OCI-LY7 (cell line): ENCODE results near the gene PNCK. TPM values are rescaled to one million over a fixed set of nuclear protein-coding genes. Genes with fewer than 3 reads are reported as not detected.

Experiments used
- BruUV-seq: library from RNA; stranded (reverse); fragments of 400-500 nt; replicated peaks from 2 replicates; lab custom pipeline; 2021; lab: Mats Ljungman, UMichigan
- CTCF ChIA-PET: fragments of 300-600 bp; sonication (Branson Sonifier 250); formaldehyde crosslinking; loops from one replicate; lab custom pipeline; 2022; ENCODE audit warnings: antibody characterized with exemption; ENCODE audit not compliant: unreplicated experiment; lab: Charles Lee
- POLR2A ChIA-PET: fragments of 300-600 bp; sonication (Branson Sonifier 250); formaldehyde crosslinking; loops from one replicate; lab custom pipeline; 2022; ENCODE audit warnings: antibody characterized with exemption; lab: Charles Lee
- DNase-seq: peaks from one replicate; pipeline ENCODE4 v3.0.0-alpha.2; 2015; ENCODE audit warnings: low spot score
- H2AFZ ChIP-seq: fragments of 200-600 bp; sonication (generic), shearing (Covaris generic); 2 replicates; pipeline ENCODE4 v1.6.1; 2014; ENCODE audit warnings: mild to moderate bottlenecking, antibody characterized with exemption, low read length, moderate library complexity
- H3K27ac ChIP-seq: fragments of 200-600 bp; sonication (generic); 2 replicates; pipeline ENCODE4 v1.5.1; 2014; ENCODE audit warnings: mixed run types, low read depth, mild to moderate bottlenecking, moderate library complexity, low read length, inconsistent platforms; ENCODE audit not compliant: poor library complexity, severe bottlenecking
- H3K36me3 ChIP-seq: fragments of 200-600 bp; sonication (generic); 2 replicates; pipeline ENCODE4 v1.6.1; 2014; ENCODE audit warnings: mild to moderate bottlenecking, antibody characterized with exemption, low read length, moderate library complexity, mixed read lengths; ENCODE audit not compliant: insufficient read depth
- H3K4me1 ChIP-seq: fragments of 200-600 bp; sonication (generic); 2 replicates; pipeline ENCODE4 v1.5.1; 2014; ENCODE audit warnings: mild to moderate bottlenecking, low read length; ENCODE audit not compliant: insufficient read depth, poor library complexity, severe bottlenecking
- H3K4me2 ChIP-seq: fragments of 200-600 bp; sonication (generic); 2 replicates; pipeline ENCODE4 v1.6.1; 2014; ENCODE audit warnings: mild to moderate bottlenecking, low read length
- H3K4me3 ChIP-seq: fragments of 200-600 bp; sonication (generic); 2 replicates; pipeline ENCODE4 v1.5.1; 2014; ENCODE audit warnings: mild to moderate bottlenecking, low read depth, low read length; ENCODE audit not compliant: poor library complexity, severe bottlenecking
- H3K79me2 ChIP-seq: fragments of 200-600 bp; sonication (generic); 2 replicates; pipeline ENCODE4 v1.6.1; 2016; ENCODE audit warnings: low read depth, mild to moderate bottlenecking, low read length, moderate library complexity, mixed read lengths; ENCODE audit not compliant: insufficient read depth
- H3K9me2 ChIP-seq: fragments of 200-600 bp; sonication (generic); 2 replicates; pipeline ENCODE4 v1.6.1; 2016; ENCODE audit warnings: mild to moderate bottlenecking, low read length, mixed read lengths; ENCODE audit not compliant: insufficient read depth
- H3K9me3 ChIP-seq: fragments of 200-600 bp; sonication (generic); 2 replicates; pipeline ENCODE4 v1.6.1; 2014; ENCODE audit warnings: mild to moderate bottlenecking, mixed run types, low read length, mixed read lengths
- H4K20me1 ChIP-seq: fragments of 200-600 bp; sonication (generic); 2 replicates; pipeline ENCODE4 v1.6.1; 2014; ENCODE audit warnings: mild to moderate bottlenecking, antibody characterized with exemption, low read length, moderate library complexity, mixed read lengths; ENCODE audit not compliant: insufficient read depth
- EZH2phosphoT487 ChIP-seq: fragments of 200-600 bp; sonication (generic); IDR thresholded peaks from 2 replicates; pipeline ENCODE4 v1.6.1; 2018; ENCODE audit warnings: low read depth, borderline replicate concordance, mild to moderate bottlenecking, mixed run types, antibody characterized with exemption, low read length, moderate library complexity, mixed read lengths
- intact Hi-C: fragments of 100-400 bp; cut with micrococcal nuclease; formaldehyde crosslinking; loops from one replicate; pipeline ENCODE4 v1.10.0; 2022; ENCODE audit not compliant: unreplicated experiment
- total RNA-seq, 2 experiments: library from RNA; depleted of rRNA in 1 of 2; stranded (reverse); fragments of >200 nt in 1 of 2; shearing (Covaris generic) in 1 of 2; gene quantifications; 2 replicates each; pipeline ENCODE4 v1.2.3, GENCODE V29; 2014 to 2022
- TF ChIP-seq, protein P1 (sequence below): fragments of 200-600 bp; sonication (generic); conservative IDR thresholded peaks from 2 replicates; pipeline ENCODE4 v1.5.1; 2014; ENCODE audit warnings: mild to moderate bottlenecking, antibody characterized with exemption, low read length, moderate library complexity, mixed read lengths

The PNCK gene
- total RNA-seq, 2 experiments from 2014 or later, result 0.19 TPM; not detected in 1

DNA sequence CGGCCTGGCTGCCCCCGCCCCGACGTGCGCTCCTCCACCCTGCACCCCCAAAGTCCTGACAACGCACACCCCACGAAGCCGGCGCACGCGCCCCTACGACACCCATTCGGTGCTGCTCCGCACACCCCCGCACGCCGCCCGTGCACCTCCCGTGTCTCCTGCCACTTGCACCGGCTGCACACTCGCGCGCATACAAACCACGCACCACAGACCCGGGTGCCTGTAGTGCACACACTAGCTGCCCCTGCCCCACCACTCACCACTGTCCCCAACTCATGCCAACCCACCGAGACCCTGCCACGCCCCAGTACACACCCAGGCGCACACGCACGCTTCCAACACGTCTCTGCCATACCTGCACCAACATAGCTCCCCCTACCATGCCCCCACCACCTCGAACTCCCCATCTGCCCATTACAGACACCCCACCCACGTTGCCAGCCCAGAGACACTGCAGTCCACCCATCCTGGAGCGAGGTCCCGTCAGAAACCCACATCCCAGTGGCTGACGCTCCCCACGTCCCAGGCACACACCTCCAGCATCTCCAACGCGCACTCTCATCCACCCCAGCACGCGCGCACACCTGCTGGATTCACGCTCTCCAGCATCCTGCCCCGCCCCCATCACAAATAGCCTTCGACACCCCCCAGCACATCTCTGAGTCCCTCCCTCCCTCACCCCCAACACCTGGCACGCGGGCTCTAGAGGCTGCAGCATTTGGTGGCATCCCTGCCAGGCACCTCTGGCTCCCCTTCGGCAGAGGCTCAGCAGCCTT, 30.8 kb downstream of the PNCK start:
- no peak overlapping the region for H3K4me2 ChIP-seq
- POLR2A ChIA-PET, result no interaction called here
- BruUV-seq, result no TSS peak
- no peaks in the 10 kb centered on the region for H3K36me3 ChIP-seq
- intact Hi-C loops, result no loop called here
- no peaks in the 10 kb centered on the region for H4K20me1 ChIP-seq
- no peaks in the 10 kb centered on the region for H3K9me2 ChIP-seq
- no peak for DNase-seq
- H3K27ac ChIP-seq, result no peak overlapping the region
- CTCF ChIA-PET, result no interaction called here
- no peaks in the 10 kb centered on the region for H3K9me3 ChIP-seq
- H2AFZ ChIP-seq, result no peak overlapping the region
- H3K79me2 ChIP-seq, result no peaks in the 10 kb centered on the region
- H3K4me1 ChIP-seq, result no peaks in the 10 kb centered on the region
- no peak overlapping the region for H3K4me3 ChIP-seq
- TF ChIP-seq, protein P1, sequence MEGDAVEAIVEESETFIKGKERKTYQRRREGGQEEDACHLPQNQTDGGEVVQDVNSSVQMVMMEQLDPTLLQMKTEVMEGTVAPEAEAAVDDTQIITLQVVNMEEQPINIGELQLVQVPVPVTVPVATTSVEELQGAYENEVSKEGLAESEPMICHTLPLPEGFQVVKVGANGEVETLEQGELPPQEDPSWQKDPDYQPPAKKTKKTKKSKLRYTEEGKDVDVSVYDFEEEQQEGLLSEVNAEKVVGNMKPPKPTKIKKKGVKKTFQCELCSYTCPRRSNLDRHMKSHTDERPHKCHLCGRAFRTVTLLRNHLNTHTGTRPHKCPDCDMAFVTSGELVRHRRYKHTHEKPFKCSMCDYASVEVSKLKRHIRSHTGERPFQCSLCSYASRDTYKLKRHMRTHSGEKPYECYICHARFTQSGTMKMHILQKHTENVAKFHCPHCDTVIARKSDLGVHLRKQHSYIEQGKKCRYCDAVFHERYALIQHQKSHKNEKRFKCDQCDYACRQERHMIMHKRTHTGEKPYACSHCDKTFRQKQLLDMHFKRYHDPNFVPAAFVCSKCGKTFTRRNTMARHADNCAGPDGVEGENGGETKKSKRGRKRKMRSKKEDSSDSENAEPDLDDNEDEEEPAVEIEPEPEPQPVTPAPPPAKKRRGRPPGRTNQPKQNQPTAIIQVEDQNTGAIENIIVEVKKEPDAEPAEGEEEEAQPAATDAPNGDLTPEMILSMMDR, result no peak
- no peak for TF ChIP-seq EZH2phosphoT487

DNA sequence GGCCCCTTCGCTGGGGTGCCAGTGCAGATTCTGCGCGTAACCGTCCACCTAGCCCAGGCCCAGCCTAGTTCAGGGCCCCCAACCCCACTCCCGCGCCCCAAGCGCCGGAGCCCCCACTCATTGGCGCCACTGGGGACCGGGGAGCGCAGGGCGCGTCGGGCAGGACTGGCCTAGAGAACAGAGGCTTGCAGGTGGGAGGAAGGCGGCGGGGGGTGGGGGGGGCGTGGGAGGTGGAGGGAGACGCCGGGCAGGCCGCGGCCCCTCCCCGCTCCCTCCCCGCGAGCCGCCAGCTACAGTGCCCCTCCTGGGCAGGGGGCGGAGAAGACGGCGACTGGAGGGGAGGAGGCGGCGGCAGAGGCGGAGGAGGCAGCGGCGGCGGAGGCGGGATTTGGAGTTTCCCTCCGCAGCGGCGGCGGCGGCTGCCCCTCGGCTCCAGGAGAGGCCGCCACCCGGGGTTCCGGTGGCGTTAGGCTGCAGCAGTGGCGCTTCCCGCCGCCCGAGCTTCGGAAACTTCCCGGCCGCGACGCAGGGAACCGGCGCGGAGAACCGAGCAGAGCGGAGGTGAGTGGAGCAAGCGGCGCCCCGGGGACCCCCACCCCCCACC, 31.5 kb downstream of the PNCK start:
- Histone ChIP-seq H3K4me3 (no peak overlapping the region), H3K27ac (no peak overlapping the region), H3K9me3 (no peaks in the 10 kb centered on the region), H2AFZ (no peak overlapping the region), H3K9me2 (no peaks in the 10 kb centered on the region), H3K4me1 (no peaks in the 10 kb centered on the region), H4K20me1 (no peaks in the 10 kb centered on the region), H3K4me2 (no peak overlapping the region), H3K79me2 (no peaks in the 10 kb centered on the region), H3K36me3 (no peaks in the 10 kb centered on the region)
- POLR2A ChIA-PET, result no interaction called here
- no peak for DNase-seq
- intact Hi-C loops, result no loop called here
- no TSS peak for BruUV-seq
- TF ChIP-seq, protein P1, result no peak
- no peak for TF ChIP-seq EZH2phosphoT487
- CTCF ChIA-PET, result no interaction called here

DNA sequence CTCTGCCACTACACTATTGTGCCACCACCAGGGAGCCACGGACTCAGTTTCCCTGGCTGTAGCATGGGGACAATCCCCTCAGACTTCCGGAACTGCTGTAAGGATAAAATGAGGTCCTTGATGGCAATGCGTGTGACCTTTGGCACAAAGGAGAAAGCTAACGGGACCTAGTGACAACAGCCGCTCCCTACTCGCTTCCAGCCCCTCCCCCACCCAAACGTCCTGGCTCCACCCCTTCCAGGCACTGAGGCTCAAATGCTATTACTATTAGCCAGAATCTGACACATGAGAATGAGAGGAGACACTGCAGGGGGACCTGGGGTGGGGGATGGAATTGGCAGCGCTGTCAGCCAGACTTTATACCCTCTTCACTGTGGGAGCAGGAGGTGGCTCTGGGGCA, 32.0 kb downstream of the PNCK start:
- intact Hi-C loops, result no loop called here
- no TSS peak for BruUV-seq
- POLR2A ChIA-PET, result no interaction called here
- Histone ChIP-seq H3K4me2 (no peak overlapping the region), H3K36me3 (no peaks in the 10 kb centered on the region), H3K79me2 (no peaks in the 10 kb centered on the region), H3K4me1 (no peaks in the 10 kb centered on the region), H3K27ac (no peak overlapping the region), H3K9me2 (no peaks in the 10 kb centered on the region), H3K4me3 (no peak overlapping the region), H3K9me3 (no peaks in the 10 kb centered on the region), H2AFZ (no peak overlapping the region), H4K20me1 (no peaks in the 10 kb centered on the region)
- TF ChIP-seq, protein P1, result no peak
- TF ChIP-seq EZH2phosphoT487, result no peak
- DNase-seq, result no peak
- CTCF ChIA-PET, result no interaction called here
